K562 (cell line): ENCODE results near the gene PRH1. TPM values are rescaled to one million over a fixed set of nuclear protein-coding genes. Genes with fewer than 3 reads are reported as not detected.

Source experiments
- ATAC-seq: fragments of 200-7000 bp; cut with Tn5 transposase; 3 replicates; pipeline ENCODE4 v1.9.1; 2020; ENCODE audit warnings: moderate library complexity
- BruUV-seq: library from RNA; stranded (reverse); fragments of 400-500 nt; replicated peaks from 2 replicates; lab custom pipeline; 2021; lab: Mats Ljungman, UMichigan
- CTCF ChIA-PET: fragments of 300-600 bp; formaldehyde crosslinking; extraction: SDS; loops from one replicate; lab custom pipeline; 2021; ENCODE audit warnings: low intra/inter-chr PET ratio; lab: Yijun Ruan, JAX
- POLR2A ChIA-PET: fragments of 300-600, 350-650 bp; sonication (Branson Sonifier 250); formaldehyde crosslinking; extraction: SDS; loops from one replicate; lab custom pipeline; 2021; ENCODE audit warnings: antibody characterized with exemption, inconsistent platforms; lab: Yijun Ruan, JAX
- DNase-seq, 4 experiments: peaks; one replicate each; pipeline versions ENCODE4 v3.0.0 to v3.0.0-alpha.2; 2011 to 2018; ENCODE audit warnings: low spot score in 3 of 4, mixed read lengths in 3 of 4; ENCODE audit errors: extremely low read depth in 1 of 4
- FAIRE-seq: peaks from 2 replicates; lab custom pipeline; 2011; peaks lifted over from hg19 to GRCh38; lab: Jason Lieb, UNC
- H2AFZ ChIP-seq: 2 replicates; pipeline ENCODE4 v1.6.0; 2011; ENCODE audit warnings: low read depth, low read length, control low read depth, inconsistent platforms
- H3K27ac ChIP-seq: fragments of 200-600 bp; 3 replicates; pipeline ENCODE4 v1.8.0; 2011; ENCODE audit warnings: low read depth, mild to moderate bottlenecking, control low read depth, inconsistent platforms, low read length, moderate library complexity, mixed read lengths; ENCODE audit errors: extremely low read depth
- H3K27me3 ChIP-seq, 2 experiments: fragments of 300-600 bp in 1 of 2; 2 replicates in 1 of 2; 3 replicates in 1 of 2; pipeline versions ENCODE4 v1.6.0 to v1.8.0; 2011; ENCODE audit warnings: inconsistent platforms in 2 of 2, low read length in 2 of 2, mild to moderate bottlenecking in 1 of 2, mixed read lengths in 1 of 2, moderate library complexity in 1 of 2; ENCODE audit not compliant: control insufficient read depth in 2 of 2, insufficient read depth in 2 of 2
- H3K36me3 ChIP-seq: fragments of 300-600 bp; 3 replicates; pipeline ENCODE4 v1.8.0; 2011; ENCODE audit warnings: mild to moderate bottlenecking, low read length, inconsistent platforms; ENCODE audit not compliant: control insufficient read depth, insufficient read depth
- H3K4me1 ChIP-seq, 2 experiments: fragments of 200-600 bp in 1 of 2; replicated peaks in 1 of 2; 2 replicates in 1 of 2; 3 replicates in 1 of 2; pipeline versions ENCODE4 v1.5.1 to v1.8.0; 2011; ENCODE audit warnings: inconsistent platforms in 2 of 2, low read length in 2 of 2, mild to moderate bottlenecking in 1 of 2, mixed read lengths in 1 of 2, moderate library complexity in 1 of 2; ENCODE audit not compliant: control insufficient read depth in 2 of 2, insufficient read depth in 2 of 2
- H3K4me2 ChIP-seq: 2 replicates; pipeline ENCODE4 v1.6.1; 2011; ENCODE audit warnings: low read length, control low read depth, inconsistent platforms, mixed read lengths; ENCODE audit not compliant: insufficient read depth
- H3K4me3 ChIP-seq: fragments of 200-600 bp; sonication (generic), shearing (Covaris generic); 2 replicates; pipeline ENCODE4 v1.5.1; 2016; ENCODE audit warnings: control low read depth, inconsistent platforms
- H3K79me2 ChIP-seq: fragments of 200-600 bp; 3 replicates; pipeline ENCODE4 v1.8.0; 2011; ENCODE audit warnings: low read length, inconsistent platforms; ENCODE audit not compliant: control insufficient read depth, insufficient read depth
- H3K9ac ChIP-seq, 2 experiments: 2 replicates each; pipeline versions ENCODE4 v1.6.0 to v1.6.1; 2011; ENCODE audit warnings: low read depth in 2 of 2, low read length in 2 of 2, control low read depth in 1 of 2, inconsistent platforms in 1 of 2, mild to moderate bottlenecking in 1 of 2, mixed read lengths in 1 of 2; ENCODE audit not compliant: insufficient read depth in 1 of 2
- H3K9me1 ChIP-seq: one replicate; pipeline ENCODE4 v1.6.0; 2011; ENCODE audit warnings: inconsistent platforms, mild to moderate bottlenecking, low read length, moderate library complexity; ENCODE audit not compliant: control insufficient read depth, insufficient read depth
- H3K9me3 ChIP-seq: replicated peaks from 2 replicates; pipeline ENCODE4 v1.5.1; 2011; ENCODE audit warnings: low read depth, low read length, inconsistent platforms; ENCODE audit not compliant: control insufficient read depth, insufficient read depth
- H4K20me1 ChIP-seq: replicated peaks from 2 replicates; pipeline ENCODE4 v1.6.1; 2011; ENCODE audit warnings: low read length, inconsistent platforms, mixed read lengths; ENCODE audit not compliant: control insufficient read depth, insufficient read depth
- TCF7L2 ChIP-seq: fragments of 150-350 bp; IDR thresholded peaks from 2 replicates; pipeline ENCODE4 v1.6.1; 2016; ENCODE audit warnings: low read depth, mild to moderate bottlenecking, low read length, moderate library complexity
- WGBS: fragments of 100-300 bp; shearing (Covaris generic); methylation state at CpG from one replicate; pipeline ENCODE4 v1.1.6; 2016; ENCODE audit warnings: low coverage, mixed read lengths; ENCODE audit not compliant: insufficient coverage; ENCODE audit errors: missing lambda C conversion rate; 5-methylcytosine and 5-hydroxymethylcytosine counted together
- in situ Hi-C: fragments of 300-500 bp; cut with MboI; formaldehyde crosslinking; loops from 4 replicates; pipeline ENCODE4 v1.15.0; 2018; ENCODE audit warnings: inconsistent platforms, mixed read lengths
- intact Hi-C: fragments of 100-400 bp; cut with micrococcal nuclease; formaldehyde crosslinking; loops from 2 replicates; pipeline ENCODE4 v1.14.2; 2022
- polyA plus RNA-seq, 8 experiments: library from polyadenylated mRNA; depleted of rRNA in 4 of 8; stranded (reverse) in 5 of 8; unstranded in 3 of 8; fragments of >200 nt; fragmentation: Nextera tagmentation in 2 of 8; fragmentation: Illumina TruSeq in 1 of 8; extraction: Ambion mirVana in 2 of 8; extraction: Trizol in 1 of 8; gene quantifications; 2 replicates each; pipeline versions ENCODE4 v1.2.1 to v1.2.3, GENCODE V29; 2011 to 2014; ENCODE audit warnings: inconsistent platforms in 1 of 8, missing spikeins in 1 of 8
- total RNA-seq, 7 experiments: library from RNA; depleted of rRNA in 6 of 7; stranded (reverse); fragments of >200 nt in 6 of 7; fragmentation: Illumina TruSeq in 2 of 7; extraction: Trizol in 2 of 7; gene quantifications; 2 replicates each; pipeline versions ENCODE4 v1.2.1 to v1.2.3, GENCODE V29; 2011 to 2021; ENCODE audit warnings: low replicate concordance in 1 of 7
- TF ChIP-seq, protein P1 (sequence below), 2 experiments: fragments of 450-650 bp; IDR thresholded peaks; 2 replicates each; pipeline ENCODE4 v1.6.1; 2018; ENCODE audit warnings: mild to moderate bottlenecking in 2 of 2, low read depth in 1 of 2; ENCODE audit not compliant: partially characterized antibody in 2 of 2

Gene PRH1
- total and polyA plus RNA-seq, 9 of the 15 experiments (the other 6 are each of a cell fraction or from before 2014, with no cell fraction given): 1.2 to 14.2 (median 6.0) TPM

GRCh38 chr12:10904686-10905085, 20.6 kb upstream of the PRH1 start:
- ATAC-seq (no peak), FAIRE-seq (no peak), DNase-seq (no peak)
- H3K36me3 ChIP-seq: no peaks in the 10 kb centered on the region
- H3K9me1 ChIP-seq: no peaks in the 10 kb centered on the region
- ChIA-PET CTCF (no interaction called here), POLR2A (no interaction called here)
- no peak overlapping the region for H3K4me3 ChIP-seq
- TF ChIP-seq, protein P1, sequence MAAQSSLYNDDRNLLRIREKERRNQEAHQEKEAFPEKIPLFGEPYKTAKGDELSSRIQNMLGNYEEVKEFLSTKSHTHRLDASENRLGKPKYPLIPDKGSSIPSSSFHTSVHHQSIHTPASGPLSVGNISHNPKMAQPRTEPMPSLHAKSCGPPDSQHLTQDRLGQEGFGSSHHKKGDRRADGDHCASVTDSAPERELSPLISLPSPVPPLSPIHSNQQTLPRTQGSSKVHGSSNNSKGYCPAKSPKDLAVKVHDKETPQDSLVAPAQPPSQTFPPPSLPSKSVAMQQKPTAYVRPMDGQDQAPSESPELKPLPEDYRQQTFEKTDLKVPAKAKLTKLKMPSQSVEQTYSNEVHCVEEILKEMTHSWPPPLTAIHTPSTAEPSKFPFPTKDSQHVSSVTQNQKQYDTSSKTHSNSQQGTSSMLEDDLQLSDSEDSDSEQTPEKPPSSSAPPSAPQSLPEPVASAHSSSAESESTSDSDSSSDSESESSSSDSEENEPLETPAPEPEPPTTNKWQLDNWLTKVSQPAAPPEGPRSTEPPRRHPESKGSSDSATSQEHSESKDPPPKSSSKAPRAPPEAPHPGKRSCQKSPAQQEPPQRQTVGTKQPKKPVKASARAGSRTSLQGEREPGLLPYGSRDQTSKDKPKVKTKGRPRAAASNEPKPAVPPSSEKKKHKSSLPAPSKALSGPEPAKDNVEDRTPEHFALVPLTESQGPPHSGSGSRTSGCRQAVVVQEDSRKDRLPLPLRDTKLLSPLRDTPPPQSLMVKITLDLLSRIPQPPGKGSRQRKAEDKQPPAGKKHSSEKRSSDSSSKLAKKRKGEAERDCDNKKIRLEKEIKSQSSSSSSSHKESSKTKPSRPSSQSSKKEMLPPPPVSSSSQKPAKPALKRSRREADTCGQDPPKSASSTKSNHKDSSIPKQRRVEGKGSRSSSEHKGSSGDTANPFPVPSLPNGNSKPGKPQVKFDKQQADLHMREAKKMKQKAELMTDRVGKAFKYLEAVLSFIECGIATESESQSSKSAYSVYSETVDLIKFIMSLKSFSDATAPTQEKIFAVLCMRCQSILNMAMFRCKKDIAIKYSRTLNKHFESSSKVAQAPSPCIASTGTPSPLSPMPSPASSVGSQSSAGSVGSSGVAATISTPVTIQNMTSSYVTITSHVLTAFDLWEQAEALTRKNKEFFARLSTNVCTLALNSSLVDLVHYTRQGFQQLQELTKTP (IDR thresholded peaks at IDR 0.05; ENCODE audit: low read depth in 1 of 2, partially characterized antibody in 2 of 2): peak in 1 of 2 experiments; percentile 95
- TF ChIP-seq TCF7L2: no peak
- H3K79me2 ChIP-seq: no peaks in the 10 kb centered on the region
- 62% methylated on average over 4 of the region's 4 CpGs for WGBS
- H3K27ac ChIP-seq: no peak overlapping the region
- in situ Hi-C loops: no loop called here
- H3K9ac ChIP-seq: no peak overlapping the region
- H4K20me1 ChIP-seq: no peaks in the 10 kb centered on the region
- H3K4me2 ChIP-seq: no peak overlapping the region
- H2AFZ ChIP-seq: no peak overlapping the region
- no peaks in the 10 kb centered on the region; a peak in 2 of 5 replicates for H3K4me1 ChIP-seq
- intact Hi-C loops: no loop called here
- no peaks in the 10 kb centered on the region for H3K9me3 ChIP-seq
- no peaks in the 10 kb centered on the region for H3K27me3 ChIP-seq
- BruUV-seq: no TSS peak
